Thoracic aorta endothelial cell (primary cell): ENCODE measurements around the gene SMAD9. TPM values are rescaled to one million over a fixed set of nuclear protein-coding genes. Genes with fewer than 3 reads are reported as not detected.

Experiments
- total RNA-seq: library from RNA; depleted of rRNA; stranded (reverse); fragments of >200 nt; gene quantifications from 2 replicates; pipeline ENCODE4 v1.2.3, GENCODE V29; 2012

SMAD9 gene
- 8.1 and 8.3 TPM in 2 replicates for total RNA-seq

GRCh38 chr13:36919833-36920615 is at the start of gene SMAD9:
Gene SMAD9 (minus strand): TSS chr13:36920238. CDS start chr13:36879689, 40,549 bp downstream.

GRCh38 chr13:36818804-36819738 is 101.0 kb downstream of the SMAD9 start, which contains the start of gene RFXAP:
Gene RFXAP (plus strand): TSS chr13:36819222. CDS start chr13:36819358, 136 bp downstream.

Other genes starting within 250 kb of the SMAD9 start
- gene SERTM1, start 246.2 kb downstream of the SMAD9 start, total RNA-seq = 0.13 and 0.86 TPM in 2 replicates
- 4.2 and 4.5 TPM in 2 replicates for gene RFXAP, start 101.0 kb downstream of the SMAD9 start, total RNA-seq
- 33.1 and 37.3 TPM in 2 replicates for gene ALG5, start 79.1 kb upstream of the SMAD9 start, total RNA-seq
- 75.5 and 85.1 TPM in 2 replicates for gene EXOSC8, start 80.5 kb upstream of the SMAD9 start, total RNA-seq
- 101 and 104 TPM in 2 replicates for gene SUPT20H, start 139.4 kb upstream of the SMAD9 start, total RNA-seq
- not detected in 2 replicates for gene CSNK1A1L, start 185.4 kb upstream of the SMAD9 start, total RNA-seq